Breast epithelium (tissue), 3 donors: ENCODE measurements around the gene CSNK1G1.

Experiments used
- POLR2A ChIP-seq: fragments of 450-650 bp; IDR thresholded peaks from one replicate; pipeline ENCODE4 v1.6.1; 2016; ENCODE audit warnings: antibody characterized with exemption, mild to moderate bottlenecking, moderate library complexity
- TF ChIP-seq, protein P1 (sequence below), 3 donors: fragments of 450-650 bp; IDR thresholded peaks; one replicate each; pipeline ENCODE4 v1.5.1; 2016 to 2017; ENCODE audit warnings: antibody characterized with exemption in 3 of 3, mild to moderate bottlenecking in 3 of 3, moderate library complexity in 3 of 3

- TF ChIP-seq, protein P1, sequence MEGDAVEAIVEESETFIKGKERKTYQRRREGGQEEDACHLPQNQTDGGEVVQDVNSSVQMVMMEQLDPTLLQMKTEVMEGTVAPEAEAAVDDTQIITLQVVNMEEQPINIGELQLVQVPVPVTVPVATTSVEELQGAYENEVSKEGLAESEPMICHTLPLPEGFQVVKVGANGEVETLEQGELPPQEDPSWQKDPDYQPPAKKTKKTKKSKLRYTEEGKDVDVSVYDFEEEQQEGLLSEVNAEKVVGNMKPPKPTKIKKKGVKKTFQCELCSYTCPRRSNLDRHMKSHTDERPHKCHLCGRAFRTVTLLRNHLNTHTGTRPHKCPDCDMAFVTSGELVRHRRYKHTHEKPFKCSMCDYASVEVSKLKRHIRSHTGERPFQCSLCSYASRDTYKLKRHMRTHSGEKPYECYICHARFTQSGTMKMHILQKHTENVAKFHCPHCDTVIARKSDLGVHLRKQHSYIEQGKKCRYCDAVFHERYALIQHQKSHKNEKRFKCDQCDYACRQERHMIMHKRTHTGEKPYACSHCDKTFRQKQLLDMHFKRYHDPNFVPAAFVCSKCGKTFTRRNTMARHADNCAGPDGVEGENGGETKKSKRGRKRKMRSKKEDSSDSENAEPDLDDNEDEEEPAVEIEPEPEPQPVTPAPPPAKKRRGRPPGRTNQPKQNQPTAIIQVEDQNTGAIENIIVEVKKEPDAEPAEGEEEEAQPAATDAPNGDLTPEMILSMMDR (IDR thresholded peaks at IDR 0.05), result peak; percentile 92 to 95 (median 94)
- TF ChIP-seq POLR2A, result no peak
Observed at GRCh38 chr15:64153480-64154367, 202.2 kb downstream of the CSNK1G1 start.
